Measurements from ENCODE around the gene LINC00237. TPM values are rescaled to one million over a fixed set of nuclear protein-coding genes. Genes with fewer than 3 reads are reported as not detected.

The LINC00237 gene
- total and polyA plus RNA-seq, 8 donors = not detected

GRCh38 chr20:21141825-21142224, 35.7 kb upstream of the LINC00237 start:
- WGBS, 5 donors = 82 to 91% (median 86%) methylated on average over 5 of the region's 5 CpGs
- Histone ChIP-seq H3K36me3 (peaks cover 3 to 45% (median 36%) of the 10 kb centered on the region in 4 donors), H3K9me3 (no peaks in the 10 kb centered on the region), H3K27ac (no peak overlapping the region), H3K4me1 (no peaks in the 10 kb centered on the region), H3K27me3 (no peaks in the 10 kb centered on the region), H3K4me3 (no peak overlapping the region)
- TF ChIP-seq POLR2AphosphoS5 (IDR thresholded peaks at IDR 0.05) (no peak), POLR2A (IDR thresholded peaks at IDR 0.05) (no peak), EP300 (IDR thresholded peaks at IDR 0.05) (no peak), CTCF (IDR thresholded peaks at IDR 0.05) (no peak)
- intact Hi-C loops (cut with DNase I; ENCODE audit: low total_unique reads) = no loop called here
- no peak for DNase-seq

GRCh38 chr20:21139881-21140566, 33.9 kb upstream of the LINC00237 start:
- Histone ChIP-seq H3K36me3 (peaks cover 3 to 48% (median 40%) of the 10 kb centered on the region in 4 donors), H3K27ac (no peak overlapping the region), H3K27me3 (no peaks in the 10 kb centered on the region), H3K4me1 (no peaks in the 10 kb centered on the region), H3K4me3 (no peak overlapping the region), H3K9me3 (no peaks in the 10 kb centered on the region)
- WGBS, 5 donors = 54 to 91% (median 82%) methylated on average over 3 of the region's 3 CpGs
- intact Hi-C loops (cut with DNase I; ENCODE audit: low total_unique reads) = no loop called here
- no peak for DNase-seq
- TF ChIP-seq EP300 (IDR thresholded peaks at IDR 0.05) (no peak), CTCF (IDR thresholded peaks at IDR 0.05) (no peak), POLR2A (IDR thresholded peaks at IDR 0.05) (no peak), POLR2AphosphoS5 (IDR thresholded peaks at IDR 0.05) (no peak)

DNA sequence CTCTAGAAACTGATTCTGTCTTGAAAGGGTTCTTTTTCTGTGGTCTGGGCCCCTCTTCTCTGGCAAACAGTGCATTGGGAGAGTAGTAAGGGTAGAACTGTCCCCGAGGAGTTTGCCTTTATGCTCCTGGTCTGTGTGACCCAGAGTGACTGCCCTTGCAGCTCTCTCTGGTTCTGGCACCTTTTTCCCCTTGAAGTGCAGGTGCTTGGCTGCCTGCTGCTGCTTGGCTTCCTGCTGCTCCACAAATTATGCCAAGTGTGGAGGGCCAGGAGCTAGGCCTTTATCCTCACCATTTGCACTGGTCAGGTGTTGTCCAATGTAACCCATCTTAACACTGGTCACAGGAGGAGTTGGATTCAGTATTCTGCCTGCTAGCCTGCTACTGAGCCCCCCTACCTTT, 30.9 kb upstream of the LINC00237 start:
- WGBS, 5 donors = 28 to 58% (median 50%) methylated on average over 1 of the region's 1 CpG
- Histone ChIP-seq H3K4me3 (no peak overlapping the region), H3K4me1 (no peaks in the 10 kb centered on the region), H3K9me3 (no peaks in the 10 kb centered on the region), H3K36me3 (peaks cover 3 to 77% (median 58%) of the 10 kb centered on the region in 4 donors), H3K27ac (no peak overlapping the region), H3K27me3 (no peaks in the 10 kb centered on the region)
- intact Hi-C loops (cut with DNase I; ENCODE audit: low total_unique reads) = no loop called here
- TF ChIP-seq CTCF (IDR thresholded peaks at IDR 0.05) = no peak
- peak in 1 of 2 donors; percentile 43 for DNase-seq

DNA sequence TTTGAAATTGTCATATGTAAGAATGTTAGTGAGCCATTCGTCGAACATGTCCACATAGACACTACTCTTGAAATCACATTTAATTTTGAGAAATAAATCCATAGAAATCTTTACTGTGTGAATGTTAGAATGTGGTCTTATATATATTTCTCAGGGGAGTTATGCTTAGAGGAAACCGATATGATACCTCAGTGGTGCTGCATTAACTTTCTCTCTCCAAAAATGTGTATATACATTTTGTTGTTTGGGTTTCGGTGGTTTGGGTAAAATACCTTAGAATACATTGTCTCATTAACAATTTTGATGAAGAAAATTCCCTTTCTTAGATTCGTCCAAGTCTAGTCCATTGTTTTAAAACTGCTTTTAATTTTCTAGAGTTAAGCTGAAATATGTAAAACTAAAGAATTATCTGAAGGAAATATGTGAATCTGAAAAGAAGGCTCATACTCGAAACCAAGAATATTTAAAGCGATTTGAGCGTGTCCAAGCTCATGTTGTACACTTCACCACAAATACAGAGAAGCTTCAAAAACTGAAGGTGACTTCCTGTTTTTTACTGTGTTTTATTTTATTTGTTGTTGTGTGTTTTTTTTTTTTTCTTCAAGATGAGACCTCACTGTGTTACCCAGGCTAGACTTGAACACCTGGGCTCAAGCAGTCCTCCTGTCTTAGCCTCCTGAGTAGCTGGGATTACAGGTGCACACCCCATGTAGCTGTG, 30.0 kb upstream of the LINC00237 start:
- Histone ChIP-seq H3K27ac (no peak overlapping the region), H3K4me1 (no peaks in the 10 kb centered on the region), H3K9me3 (no peaks in the 10 kb centered on the region), H3K36me3 (peaks cover 3 to 70% (median 58%) of the 10 kb centered on the region in 4 donors), H3K4me3 (no peak overlapping the region), H3K27me3 (no peaks in the 10 kb centered on the region)
- TF ChIP-seq CTCF (IDR thresholded peaks at IDR 0.05) (no peak), POLR2AphosphoS5 (IDR thresholded peaks at IDR 0.05) (no peak), POLR2A (IDR thresholded peaks at IDR 0.05) (no peak), EP300 (IDR thresholded peaks at IDR 0.05) (no peak)
- intact Hi-C loops (cut with DNase I; ENCODE audit: low total_unique reads) = no loop called here
- WGBS, 5 donors = 93 to 97% (median 97%) methylated on average over 8 of the region's 8 CpGs
- no peak for DNase-seq

Data from stomach (tissue), 9 donors.